NB4 (cell line): ENCODE measurements around the gene NCS1.
"Not testable (repeated sequence)": the region's sequence is repeated elsewhere in the genome, so short reads cannot be mapped to it uniquely, and the experiment has no call there.

Source experiments
- DNase-seq: peaks from one replicate; pipeline ENCODE4 v3.0.0; 2010; ENCODE audit warnings: low read depth
- H3K4me3 ChIP-seq: one replicate; pipeline ENCODE4 v1.5.1; 2011; ENCODE audit warnings: mild to moderate bottlenecking, low read depth, low read length, moderate library complexity
- MYC ChIP-seq: IDR thresholded peaks from 2 replicates; pipeline ENCODE4 v1.6.1; 2011; ENCODE audit warnings: low read depth, low read length
- POLR2A ChIP-seq: IDR thresholded peaks from 2 replicates; pipeline ENCODE4 v1.6.1; 2011; ENCODE audit warnings: mild to moderate bottlenecking; ENCODE audit not compliant: insufficient read length; ENCODE audit errors: extremely low read depth
- TF ChIP-seq, protein P1 (sequence below): IDR thresholded peaks from one replicate; pipeline ENCODE4 v1.5.1; 2012; ENCODE audit warnings: low read depth, low read length
- TF ChIP-seq, protein P2 (sequence below): IDR thresholded peaks from 2 replicates; pipeline ENCODE4 v1.6.1; 2011; ENCODE audit warnings: low read depth, low read length

Gene NCS1

DNA sequence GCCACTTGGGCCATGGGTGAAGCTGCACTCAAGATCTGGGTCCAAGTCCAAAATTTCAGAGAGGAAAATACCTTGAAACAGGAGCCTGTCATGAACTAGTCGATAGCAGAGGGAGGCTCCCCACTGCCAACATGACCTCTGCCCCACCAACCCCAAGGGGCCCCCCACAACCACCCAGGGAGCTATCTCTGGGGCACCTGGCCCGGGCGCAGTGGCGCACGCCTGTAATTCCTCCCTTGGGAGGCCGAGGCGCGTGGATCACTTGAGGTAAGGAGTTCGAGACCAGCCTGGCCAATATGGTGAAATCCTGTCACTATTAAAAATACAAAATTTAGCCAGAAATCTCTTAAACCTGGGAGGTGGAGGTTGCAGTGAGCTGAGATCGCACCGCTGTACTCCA, 73.3 kb downstream of the NCS1 start:
- TF ChIP-seq, protein P1, sequence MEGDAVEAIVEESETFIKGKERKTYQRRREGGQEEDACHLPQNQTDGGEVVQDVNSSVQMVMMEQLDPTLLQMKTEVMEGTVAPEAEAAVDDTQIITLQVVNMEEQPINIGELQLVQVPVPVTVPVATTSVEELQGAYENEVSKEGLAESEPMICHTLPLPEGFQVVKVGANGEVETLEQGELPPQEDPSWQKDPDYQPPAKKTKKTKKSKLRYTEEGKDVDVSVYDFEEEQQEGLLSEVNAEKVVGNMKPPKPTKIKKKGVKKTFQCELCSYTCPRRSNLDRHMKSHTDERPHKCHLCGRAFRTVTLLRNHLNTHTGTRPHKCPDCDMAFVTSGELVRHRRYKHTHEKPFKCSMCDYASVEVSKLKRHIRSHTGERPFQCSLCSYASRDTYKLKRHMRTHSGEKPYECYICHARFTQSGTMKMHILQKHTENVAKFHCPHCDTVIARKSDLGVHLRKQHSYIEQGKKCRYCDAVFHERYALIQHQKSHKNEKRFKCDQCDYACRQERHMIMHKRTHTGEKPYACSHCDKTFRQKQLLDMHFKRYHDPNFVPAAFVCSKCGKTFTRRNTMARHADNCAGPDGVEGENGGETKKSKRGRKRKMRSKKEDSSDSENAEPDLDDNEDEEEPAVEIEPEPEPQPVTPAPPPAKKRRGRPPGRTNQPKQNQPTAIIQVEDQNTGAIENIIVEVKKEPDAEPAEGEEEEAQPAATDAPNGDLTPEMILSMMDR = no peak
- TF ChIP-seq MYC (no peak), POLR2A (no peak)
- TF ChIP-seq, protein P2, sequence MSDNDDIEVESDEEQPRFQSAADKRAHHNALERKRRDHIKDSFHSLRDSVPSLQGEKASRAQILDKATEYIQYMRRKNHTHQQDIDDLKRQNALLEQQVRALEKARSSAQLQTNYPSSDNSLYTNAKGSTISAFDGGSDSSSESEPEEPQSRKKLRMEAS = no peak
- no peak for DNase-seq

DNA sequence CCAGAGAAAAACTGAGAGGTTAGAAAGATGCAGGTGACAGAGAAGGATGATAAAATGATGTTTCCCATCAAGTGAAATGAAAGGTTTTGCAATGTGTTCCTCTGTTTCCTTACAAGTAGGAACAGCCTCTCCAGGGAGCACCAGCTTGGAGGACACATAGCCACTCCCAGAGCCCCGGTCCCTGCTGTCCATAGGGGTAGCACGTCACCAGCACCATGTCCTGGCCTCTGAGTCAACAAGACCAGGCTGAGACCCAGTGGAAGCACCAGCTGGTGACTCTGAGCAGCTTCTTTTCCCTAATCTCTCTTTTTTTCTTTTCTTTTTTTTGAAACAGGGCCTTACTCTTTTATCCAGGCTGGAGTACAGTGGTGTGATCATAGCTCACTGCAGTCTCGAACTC, 73.9 kb downstream of the NCS1 start:
- TF ChIP-seq POLR2A (no peak), MYC (no peak)
- TF ChIP-seq, protein P1 = no peak
- TF ChIP-seq, protein P2 = no peak
- H3K4me3 ChIP-seq = no peak overlapping the region
- no peak for DNase-seq

More for the DNA sequence above, 73.3 kb downstream of the NCS1 start:
- H3K4me3 ChIP-seq = no peak overlapping the region

DNA sequence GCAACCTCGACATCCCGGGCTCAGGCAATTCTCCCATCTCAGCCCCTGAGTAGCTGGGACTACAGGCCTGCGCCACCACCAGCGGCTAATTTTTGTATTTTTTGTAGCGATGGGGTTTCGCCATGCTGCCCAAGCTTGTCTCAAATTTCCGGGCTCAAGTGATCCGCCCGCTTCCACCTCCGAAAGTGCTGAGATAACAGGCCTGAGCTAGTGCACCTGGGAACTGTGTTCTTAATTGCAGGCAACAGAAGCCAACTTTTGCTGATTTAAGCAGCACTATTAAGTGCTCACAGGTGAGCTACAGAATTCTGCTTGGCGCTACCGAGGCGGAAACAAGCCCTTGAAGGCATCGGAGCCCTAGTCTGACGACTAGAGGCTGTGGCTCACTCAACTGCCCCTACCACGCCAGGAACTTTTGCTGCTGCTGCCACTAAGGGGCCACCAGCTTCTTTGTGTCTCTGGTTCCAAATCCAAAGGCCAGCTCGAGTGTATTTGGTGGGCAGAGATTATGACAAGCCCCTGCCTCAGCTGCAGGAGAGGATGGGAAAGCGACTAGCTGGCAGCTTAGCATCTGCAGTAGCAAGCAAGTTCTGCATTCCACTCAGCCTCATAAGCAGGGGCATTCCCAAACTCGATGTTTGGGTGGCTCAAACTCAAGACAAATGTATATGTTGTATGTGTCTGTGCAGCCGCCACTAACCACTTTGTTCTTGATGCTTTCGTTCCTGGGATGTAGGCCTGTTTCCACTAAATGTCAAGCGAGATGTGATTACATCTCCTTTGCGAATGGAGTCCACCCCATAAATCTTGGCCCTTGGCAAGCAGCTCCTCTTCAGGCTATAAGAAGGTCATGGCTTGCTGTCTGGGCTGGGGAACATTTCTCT, 82.8 kb downstream of the NCS1 start:
- H3K4me3 ChIP-seq = no peak overlapping the region
- TF ChIP-seq, protein P2 = no peak
- TF ChIP-seq MYC (no peak), POLR2A (no peak)
- TF ChIP-seq, protein P1 = no peak
- DNase-seq = no peak

DNA sequence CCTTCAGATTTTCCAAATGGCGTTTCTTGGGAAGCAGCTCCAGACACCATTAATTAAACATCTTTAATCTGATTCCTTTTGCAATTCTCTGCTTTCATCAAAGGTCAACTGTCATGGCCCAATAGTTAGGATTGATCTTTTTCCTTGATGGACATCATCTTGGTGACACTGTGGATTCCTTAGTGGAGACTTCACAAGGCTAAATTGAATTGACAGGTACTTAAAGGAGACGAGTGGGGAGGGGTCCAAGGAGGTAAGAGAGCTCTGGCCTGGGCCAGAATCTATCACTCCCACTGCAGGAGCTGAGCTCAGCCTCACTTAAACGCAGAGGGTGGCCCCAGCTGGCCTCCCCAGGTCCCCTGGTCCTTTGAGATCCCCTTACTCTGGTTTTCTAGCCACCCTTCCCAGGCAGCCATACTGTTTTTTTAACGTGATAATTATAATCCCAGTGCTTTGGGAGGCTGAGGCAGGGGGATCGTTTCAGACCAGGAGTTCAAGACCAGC, 83.5 kb downstream of the NCS1 start:
- H3K4me3 ChIP-seq = no peak overlapping the region
- no peak for TF ChIP-seq POLR2A
- TF ChIP-seq, protein P1 = no peak
- TF ChIP-seq, protein P2 = no peak
- TF ChIP-seq MYC = no peak
- no peak for DNase-seq

DNA sequence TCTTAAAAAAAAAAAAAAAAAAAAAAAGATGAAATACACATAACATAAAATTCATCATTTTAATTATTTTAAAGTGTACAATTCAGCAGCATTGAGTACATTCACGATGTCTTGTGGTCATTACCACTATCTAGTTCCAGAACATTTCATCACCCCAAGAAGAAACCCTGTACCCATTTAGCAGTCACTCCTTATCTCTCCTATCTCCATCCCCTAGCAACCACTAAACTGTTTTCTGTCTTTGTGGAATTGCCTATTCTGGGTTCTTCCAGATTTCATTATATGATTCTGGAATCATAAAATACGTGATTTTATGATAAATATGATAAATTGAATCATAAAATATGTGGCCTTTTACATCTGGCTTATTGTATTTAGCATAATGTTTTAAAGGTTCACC, 84.4 kb downstream of the NCS1 start:
- H3K4me3 ChIP-seq = no peak overlapping the region
- no peak for TF ChIP-seq POLR2A
- TF ChIP-seq, protein P1 = no peak
- TF ChIP-seq, protein P2 = no peak
- TF ChIP-seq MYC = no peak
- DNase-seq = no peak

DNA sequence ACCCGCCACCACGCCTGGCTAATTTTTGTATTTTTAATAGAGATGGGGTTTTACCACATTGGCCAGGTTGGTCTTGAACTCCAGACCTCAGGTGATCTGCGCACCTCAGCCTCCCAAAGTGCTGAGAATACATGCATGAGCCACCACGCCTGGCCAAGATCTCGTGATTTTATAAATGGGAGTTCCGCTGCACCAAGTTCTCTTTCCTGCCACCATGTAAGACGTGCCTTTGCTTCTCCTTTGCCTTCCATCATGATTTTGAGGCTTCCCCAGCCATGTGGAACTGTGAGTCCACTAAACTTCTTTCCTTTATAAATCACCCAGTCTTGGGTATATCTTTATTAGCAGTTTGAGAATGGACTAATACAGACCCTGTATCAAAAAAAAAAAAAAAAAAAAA, 85.9 kb downstream of the NCS1 start:
- not testable (repeated sequence) for H3K4me3 ChIP-seq, DNase-seq
